ENCODE data around the gene CRB2.
"Not testable (repeated sequence)": the region's sequence is repeated elsewhere in the genome, so short reads cannot be mapped to it uniquely, and the experiment has no call there.

The CRB2 gene

GRCh38 chr9:123395689-123396511, 39.9 kb downstream of the CRB2 start:
- no peak overlapping the region for H3K4me3 ChIP-seq (ENCODE audit: control insufficient read depth, low read depth, low read length)
- no peak for TF ChIP-seq CTCF (IDR thresholded peaks at IDR 0.05; ENCODE audit: control insufficient read depth, insufficient read depth, low read depth, low read length, missing control alignments)
- no peak for DNase-seq (ENCODE audit: low read depth)

- no peak for TF ChIP-seq CTCF (IDR thresholded peaks at IDR 0.05; ENCODE audit: control insufficient read depth, insufficient read depth, low read depth, low read length, missing control alignments)
- DNase-seq (ENCODE audit: low read depth): no peak
- no peak overlapping the region for H3K4me3 ChIP-seq (ENCODE audit: control insufficient read depth, low read depth, low read length)
Observed at GRCh38 chr9:123397975-123398374, 42.0 kb downstream of the CRB2 start.

DNA sequence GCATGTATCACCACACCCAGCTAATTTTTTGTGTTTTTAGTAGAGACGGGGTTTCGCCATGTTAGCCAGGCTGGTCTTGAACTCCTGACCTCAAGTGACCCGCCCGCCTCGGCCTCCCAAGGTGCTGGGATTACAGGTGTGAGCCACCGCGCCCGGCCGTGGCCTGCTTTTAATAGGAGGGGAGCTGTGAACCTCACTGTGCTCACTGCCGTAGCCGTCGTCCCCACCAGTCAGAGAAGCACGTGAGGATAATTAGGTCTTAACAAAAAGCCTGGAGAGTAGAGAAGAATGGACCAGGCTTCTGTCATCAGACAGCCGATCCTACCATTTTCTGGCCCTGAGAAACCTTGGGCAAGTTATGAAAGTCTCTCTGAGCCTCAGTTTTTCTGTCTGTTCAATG, 42.9 kb downstream of the CRB2 start:
- not testable (repeated sequence) for DNase-seq (ENCODE audit: low read depth); H3K4me3 ChIP-seq (ENCODE audit: control insufficient read depth, low read depth, low read length)

DNA sequence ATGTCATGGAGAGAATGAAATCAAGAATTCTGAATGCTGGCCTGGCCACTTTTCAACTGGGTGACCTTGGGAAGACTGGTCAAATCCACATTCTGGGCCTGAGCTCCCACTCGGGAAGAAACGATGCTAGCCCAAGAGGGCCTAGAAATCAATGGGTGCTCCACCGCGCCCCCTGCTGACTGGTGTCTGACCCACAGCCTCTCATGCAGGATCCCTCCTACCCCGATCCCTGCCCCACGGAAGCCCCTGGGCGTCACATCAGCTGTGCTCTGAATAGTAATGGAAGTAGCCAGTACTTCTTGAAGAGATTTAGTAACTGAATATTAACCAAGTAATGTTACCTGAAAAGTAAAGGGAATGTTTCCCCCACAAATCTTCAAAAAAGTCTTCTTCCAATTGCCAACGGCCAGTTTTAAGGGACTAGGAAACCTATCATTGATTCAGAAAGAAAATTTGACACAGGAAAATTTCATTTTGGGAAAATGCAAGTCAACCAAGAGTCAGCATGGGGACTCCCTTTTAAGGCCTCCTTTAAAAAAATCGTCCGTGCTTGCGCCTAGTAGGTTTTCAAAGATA, 43.9 kb downstream of the CRB2 start:
- TF ChIP-seq CTCF (IDR thresholded peaks at IDR 0.05; ENCODE audit: control insufficient read depth, insufficient read depth, low read depth, low read length, missing control alignments): peak; percentile 61
- H3K4me3 ChIP-seq (ENCODE audit: control insufficient read depth, low read depth, low read length): no peak overlapping the region
- no peak for DNase-seq (ENCODE audit: low read depth)

DNA sequence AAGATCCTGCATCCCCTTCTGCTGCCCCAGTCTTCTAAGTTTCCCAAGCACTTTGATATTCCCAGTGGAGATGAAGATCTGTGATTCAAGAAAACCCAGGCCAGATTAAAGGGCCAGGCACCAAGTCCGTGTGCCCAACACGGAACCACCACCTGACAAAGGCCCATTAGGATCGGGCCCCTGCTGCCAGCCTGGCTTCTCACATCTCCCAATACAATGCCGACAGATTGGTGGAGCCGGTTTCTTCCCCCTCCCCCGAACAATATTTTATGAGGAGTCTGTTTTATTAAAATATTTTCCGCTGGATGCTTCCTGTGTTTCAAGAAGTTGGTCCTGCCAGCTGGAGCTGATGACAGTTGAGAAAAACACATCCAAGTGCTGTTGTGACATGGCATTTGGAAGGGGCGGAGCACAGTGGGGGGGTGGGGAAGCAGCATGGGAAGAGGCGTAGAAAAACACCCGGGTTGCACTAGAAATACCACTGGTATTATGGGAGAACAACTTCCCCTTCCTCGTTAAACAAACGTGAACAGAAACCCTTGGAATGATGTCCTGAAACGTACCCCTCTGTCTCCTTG, 45.0 kb downstream of the CRB2 start:
- DNase-seq (ENCODE audit: low read depth): no peak
- H3K4me3 ChIP-seq (ENCODE audit: control insufficient read depth, low read depth, low read length): no peak overlapping the region
- TF ChIP-seq CTCF (IDR thresholded peaks at IDR 0.05; ENCODE audit: control insufficient read depth, insufficient read depth, low read depth, low read length, missing control alignments): no peak

DNA sequence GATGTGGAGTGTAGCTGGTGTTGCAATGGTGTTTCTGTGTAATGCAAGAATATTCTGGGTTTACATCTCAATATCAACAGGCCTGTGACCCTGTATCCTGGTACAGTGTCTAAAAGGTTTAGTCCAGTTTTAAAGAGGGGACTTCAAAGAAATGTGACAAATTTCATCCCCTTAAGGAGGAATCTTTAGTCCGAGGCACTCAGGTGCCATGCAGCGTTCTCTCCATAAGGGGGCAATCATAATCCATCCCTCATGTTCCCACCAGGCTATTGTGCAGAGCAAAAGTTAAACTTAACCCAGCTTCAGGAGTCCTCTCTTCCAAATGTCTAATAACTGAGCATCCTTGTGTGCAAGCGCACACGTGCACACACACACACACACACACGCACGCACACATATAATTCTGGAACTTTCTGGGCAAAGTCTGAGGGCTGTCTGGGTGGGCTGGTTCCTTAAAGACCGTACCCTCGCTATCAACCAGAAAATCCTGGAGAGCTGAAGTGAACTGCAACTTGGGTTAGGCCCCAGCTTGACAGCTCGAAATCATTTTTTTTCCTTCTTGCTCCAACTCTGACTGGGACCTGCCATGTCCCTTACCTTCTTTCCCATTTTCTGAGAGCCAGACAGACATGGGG, 46.0 kb downstream of the CRB2 start:
- DNase-seq (ENCODE audit: low read depth): peak; percentile 16
- no peak overlapping the region for H3K4me3 ChIP-seq (ENCODE audit: control insufficient read depth, low read depth, low read length)
- TF ChIP-seq CTCF (IDR thresholded peaks at IDR 0.05; ENCODE audit: control insufficient read depth, insufficient read depth, low read depth, low read length, missing control alignments): peak; percentile 84
